ENCODE measurements around the gene STARD13.
"Not testable (repeated sequence)": the region's sequence is repeated elsewhere in the genome, so short reads cannot be mapped to it uniquely, and the experiment has no call there.

STARD13 gene

DNA sequence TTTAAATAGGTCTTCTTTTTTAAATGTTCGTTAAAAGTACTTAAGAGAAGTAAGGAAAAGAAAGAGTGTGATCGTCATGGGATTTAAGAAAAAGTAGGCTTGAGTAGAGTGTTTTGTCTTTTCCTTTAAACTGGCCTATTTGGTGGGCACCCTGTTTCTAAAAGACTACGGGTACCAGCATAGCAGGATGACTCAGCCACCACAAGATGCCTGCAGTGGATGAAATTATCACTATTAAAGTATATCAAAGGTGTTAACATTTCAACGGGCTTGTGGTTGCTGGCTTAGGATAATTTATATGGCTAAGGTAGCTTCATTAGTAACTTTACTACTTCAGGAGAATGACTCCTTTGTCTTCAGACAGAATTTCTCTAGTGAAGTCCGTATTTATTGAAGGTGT, 112.6 kb downstream of the STARD13 start:
- no peak for DNase-seq

DNA sequence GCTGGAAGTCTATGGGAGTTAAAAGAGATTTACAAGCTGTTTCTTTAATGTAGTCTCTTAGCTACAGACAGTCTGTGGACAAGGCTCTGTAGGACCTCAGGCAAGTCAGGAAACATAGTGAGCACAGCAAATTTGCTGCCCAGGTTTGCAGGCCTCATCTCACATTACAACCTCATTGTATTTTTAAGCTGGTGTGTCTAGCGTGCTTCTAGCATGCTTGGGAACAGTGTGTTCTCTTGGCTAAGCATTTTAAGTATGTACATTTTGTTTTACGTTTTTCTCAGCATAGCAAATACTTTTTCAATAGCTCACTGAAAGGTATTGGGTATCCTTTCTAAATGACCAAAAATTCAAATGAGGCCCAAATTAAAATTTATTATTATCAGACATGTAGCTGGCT, 113.2 kb downstream of the STARD13 start:
- DNase-seq, result no peak

DNA sequence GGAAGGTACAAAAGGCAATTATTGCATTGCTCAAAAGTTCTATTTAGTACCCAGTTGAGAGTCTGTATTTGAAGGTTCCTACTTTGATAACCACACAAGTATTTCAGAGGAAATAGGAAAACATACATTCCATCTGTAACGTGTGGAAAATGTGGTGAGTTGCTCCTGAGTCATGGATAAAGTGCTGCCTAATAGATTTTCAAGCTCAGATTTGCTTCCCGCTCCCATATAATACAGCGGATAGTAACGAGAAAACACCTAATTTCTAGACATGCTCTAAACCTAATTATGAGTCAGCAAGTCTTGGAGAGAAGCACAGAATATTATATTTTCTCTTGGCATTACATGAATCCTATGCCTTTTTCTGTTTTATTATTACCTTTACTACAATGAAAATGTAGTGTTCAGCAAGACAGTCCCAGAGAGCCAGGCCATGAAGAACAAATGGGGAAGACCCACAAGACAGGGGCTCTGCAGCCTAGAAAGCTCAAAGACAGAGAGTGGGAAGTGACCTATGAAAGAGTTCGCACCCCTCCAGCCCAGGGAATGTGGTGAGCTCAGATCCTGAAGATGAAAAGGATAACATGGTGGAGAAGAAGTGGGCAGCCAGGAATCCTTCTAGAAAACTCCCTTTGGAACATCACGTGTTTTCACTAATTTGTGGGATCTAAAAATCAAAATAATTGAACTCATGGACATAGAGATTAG, 116.1 kb downstream of the STARD13 start:
- DNase-seq, result no peak

DNA sequence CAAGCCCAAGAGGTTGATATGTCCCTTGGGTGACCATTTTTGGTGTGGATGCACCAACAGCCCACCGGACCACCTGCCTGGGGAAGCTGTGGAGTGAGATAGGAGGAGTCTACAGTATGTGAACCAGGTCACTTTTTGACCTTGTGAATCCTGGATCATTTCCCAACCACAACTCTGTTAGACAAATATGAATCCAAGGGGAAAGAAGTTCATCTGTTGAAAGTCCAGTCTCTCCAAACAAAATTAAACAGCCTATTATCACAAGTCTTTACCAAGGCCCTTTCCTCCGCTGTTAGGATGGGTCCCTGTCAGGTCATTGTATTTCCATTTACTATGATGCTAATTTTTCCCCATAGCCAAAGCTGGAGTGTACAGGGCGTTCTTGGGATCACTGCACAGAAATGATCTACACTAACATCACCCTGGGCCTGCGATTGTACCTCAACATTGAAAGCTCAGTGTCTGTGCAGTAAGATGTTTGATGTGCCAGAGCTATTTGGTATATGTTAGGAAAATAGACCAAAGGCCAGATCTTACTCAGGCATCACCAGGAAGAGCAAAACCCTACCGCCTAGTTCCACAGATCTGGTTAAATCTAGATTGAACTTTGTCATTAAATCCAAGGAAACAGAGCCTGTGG, 117.1 kb downstream of the STARD13 start:
- no peak for DNase-seq

DNA sequence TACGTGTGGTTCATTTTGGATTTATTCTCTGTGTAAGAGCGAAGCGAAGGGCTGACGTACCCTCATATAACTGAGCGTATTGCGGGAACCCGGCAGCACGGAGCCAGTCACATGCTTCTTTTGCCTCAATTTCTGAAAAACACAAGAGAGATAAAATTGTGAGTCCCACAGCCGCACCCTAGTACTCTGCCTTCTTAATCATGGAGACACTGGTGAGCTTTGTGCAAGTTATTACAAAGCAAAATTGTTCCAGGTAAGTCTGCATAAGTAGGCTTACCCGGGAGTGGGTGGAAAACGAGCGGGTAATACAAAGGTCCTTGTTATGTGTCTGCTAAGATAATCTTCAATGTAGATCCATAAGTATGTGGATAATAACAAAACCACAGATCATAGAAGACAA, 118.1 kb downstream of the STARD13 start:
- no peak for DNase-seq

DNA sequence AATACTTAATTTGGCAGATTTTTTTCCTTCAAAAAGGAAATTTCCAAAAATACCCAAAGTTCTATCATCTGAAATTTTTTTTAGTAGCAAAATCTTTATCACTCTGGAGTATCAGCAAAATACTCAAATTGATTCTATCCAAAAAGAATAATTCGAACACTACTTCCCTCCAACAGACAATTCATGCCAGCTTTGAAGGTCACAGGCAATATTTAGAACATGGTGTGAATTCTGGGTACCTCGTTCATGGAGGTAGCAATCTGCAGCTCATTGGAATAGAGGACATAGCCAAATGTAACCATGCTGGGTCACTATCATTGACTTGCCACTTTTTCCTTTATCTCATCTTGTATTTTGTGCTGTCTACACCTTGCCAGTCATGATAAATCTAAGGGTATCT, 119.8 kb downstream of the STARD13 start:
- no peak for DNase-seq

DNA sequence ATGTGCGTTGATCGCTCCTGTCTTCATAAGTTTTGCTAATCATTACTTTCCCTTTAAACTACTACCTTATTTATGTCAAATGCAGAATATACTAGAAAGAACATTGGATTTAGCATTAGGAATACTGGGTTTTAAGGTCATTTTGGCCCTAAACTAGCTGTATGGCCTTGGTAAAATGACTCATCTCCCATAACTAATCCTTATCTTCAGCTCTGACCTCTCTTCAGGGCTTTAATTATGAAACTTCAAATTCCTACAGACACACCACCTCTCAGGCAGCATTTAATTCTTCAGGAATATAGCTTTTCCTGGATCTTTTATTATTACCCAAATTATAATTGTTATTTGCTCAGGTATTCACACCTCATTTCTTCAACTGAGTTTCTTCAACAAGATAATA, 121.2 kb downstream of the STARD13 start:
- no peak for DNase-seq

DNA sequence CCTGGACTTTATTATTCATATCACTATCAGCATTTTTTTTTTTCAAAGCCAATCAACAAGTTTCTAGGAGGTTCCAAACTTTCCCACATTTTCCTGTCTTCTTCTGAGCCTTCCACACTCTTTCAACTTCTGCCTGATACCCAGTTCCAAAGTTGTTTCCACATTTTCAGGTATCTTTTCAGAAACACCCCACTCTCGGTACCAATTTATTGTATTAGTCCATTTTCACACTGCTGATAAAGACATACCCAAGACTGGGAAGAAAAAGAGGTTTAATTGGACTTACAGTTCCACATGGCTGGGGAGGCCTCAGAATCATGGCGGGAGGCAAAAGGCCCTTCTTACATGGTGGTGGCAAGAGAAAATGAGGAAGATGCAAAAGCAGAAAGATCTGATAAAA, 122.8 kb downstream of the STARD13 start:
- DNase-seq, result not testable (repeated sequence)

DNA sequence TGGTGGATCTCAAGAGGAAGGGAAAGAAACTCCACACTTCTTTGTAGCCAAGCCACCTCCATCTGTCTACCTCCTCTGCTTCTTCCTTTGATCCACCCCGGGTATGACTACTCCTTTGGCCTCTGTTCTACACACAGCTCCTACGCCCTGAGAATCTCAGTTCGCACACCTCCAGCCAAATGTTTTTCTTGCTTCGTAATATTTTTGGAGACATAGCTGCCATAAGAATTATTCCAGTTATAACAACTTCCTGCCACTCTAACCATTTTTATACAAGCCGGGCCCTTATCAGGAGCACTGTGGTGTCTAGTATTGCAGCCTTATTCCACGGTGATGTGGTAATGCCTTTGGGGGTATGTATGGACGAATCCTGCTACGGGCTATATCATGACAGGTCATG, 126.7 kb downstream of the STARD13 start:
- DNase-seq, result no peak

DNA sequence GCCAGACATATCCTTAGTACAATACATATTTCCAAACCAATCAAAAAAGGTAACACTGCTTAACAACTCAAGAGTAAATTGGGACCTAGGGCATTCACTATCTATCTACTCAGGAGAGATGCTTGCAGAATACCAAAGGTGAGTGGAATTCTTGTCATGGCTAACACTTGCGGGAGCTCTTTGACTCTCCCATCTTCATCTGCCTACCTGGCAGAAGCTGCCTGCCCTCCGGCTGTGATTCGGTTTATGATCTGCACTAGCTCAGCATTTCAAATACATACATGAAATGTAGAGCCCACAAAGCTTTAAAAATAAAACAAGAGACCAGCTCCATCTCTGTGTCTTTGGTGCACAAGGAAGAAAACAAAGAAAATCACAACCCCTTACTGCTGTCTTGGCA, 127.3 kb downstream of the STARD13 start:
- no peak for DNase-seq

DNA sequence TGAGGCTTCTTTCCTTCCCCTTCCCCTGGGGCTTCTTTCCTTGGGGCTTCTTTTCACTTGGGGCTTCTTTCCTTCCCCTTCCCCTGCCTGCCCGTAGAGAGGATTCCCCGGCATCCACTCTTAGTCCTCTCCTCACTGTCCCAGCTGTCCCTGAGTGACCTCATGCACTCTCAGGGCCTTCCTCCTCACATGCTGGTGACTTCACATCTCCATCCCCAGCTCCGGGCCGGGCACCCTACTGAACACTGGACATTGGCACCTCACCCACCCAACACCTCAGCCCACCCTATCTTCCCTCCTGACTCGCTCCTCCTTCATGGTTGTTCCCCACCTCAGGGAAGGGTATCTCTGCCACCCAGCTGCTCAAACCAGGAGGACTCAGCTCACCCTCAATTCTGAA, 130.6 kb downstream of the STARD13 start:
- DNase-seq, result no peak

DNA sequence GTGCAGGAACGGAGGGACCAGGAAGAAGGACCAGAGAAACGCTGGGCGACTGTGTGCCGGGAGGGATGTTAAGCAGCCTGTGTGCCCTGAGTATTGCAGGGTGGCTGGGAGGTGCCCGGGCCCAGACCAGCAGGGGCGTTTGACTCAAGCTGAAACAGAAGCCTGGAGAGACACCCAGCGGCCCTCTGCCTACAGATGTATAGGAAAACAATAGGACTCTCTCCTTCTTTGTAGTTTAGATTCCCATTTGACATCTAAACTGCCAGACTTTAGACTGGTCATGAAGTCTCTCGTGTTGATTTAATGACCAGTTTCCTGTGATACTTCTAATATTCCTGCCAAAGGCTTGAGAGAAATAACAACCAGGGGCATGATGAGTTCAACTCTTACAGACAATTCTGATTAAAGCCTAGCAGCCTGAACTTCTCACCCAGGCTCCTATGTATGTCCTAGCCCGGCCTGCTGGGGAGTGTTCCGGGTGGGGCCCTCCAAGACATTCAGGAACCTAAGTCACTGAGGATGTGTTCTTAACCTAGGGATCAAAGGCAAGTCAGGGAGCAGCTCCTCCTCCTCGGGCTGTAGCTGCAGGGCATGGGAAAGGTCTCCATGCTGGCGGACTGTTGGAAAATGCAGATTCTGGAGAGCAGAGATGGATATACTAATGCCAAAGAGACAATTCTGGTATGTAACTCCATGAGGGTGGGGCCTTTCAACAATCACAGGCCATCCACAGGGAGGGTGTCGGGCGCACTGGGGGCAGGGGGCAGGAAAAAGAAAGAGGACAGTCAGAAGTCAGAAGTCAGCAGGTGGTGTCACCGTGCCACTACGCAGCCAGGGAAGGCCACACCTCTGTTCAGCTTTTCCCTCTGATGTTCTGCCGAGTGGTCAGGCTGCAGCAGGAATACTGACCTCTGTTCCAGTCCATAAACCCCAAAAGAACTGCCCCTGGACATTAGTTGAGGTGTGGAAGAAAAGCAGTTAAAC, 131.8 kb downstream of the STARD13 start:
- no peak for DNase-seq

DNA sequence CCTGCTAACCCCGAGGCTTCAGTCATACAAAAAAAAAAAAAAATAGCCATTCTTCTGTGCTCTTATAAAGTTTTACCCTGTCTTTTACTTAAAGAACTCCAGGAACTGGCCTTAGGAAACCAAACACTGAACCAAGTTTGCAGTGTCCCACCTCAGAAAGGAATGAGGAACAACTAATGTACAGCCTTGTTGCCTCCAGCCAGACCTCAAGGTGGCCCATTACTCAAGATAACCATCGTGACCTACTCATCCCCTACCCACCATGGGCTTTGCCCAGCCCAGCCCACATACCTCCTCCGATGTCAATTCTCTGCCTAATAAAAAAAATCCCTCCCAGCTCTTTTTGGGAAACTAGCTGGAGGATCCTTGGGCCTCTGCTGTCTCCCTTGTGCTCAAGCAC, 133.2 kb downstream of the STARD13 start:
- DNase-seq, result no peak

DNA sequence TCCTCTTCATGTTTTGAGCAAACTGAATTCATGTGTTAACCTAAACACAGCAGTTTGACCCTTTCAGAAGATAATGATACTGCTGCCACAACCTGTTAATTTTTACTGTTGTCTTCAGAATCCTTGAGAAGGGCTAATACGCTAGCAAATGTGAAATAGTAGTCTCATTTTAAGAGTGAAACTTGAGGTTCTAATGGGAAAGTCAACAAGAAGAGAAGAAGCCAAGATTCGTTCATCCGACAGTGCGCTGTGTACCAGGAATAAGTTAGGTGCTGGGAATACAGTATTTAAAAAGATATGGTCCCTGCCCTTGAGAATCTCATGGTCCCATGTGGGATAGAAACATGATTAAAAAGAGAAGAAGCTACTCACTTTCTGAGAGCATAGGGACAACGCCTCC, 134.9 kb downstream of the STARD13 start:
- DNase-seq, result no peak

DNA sequence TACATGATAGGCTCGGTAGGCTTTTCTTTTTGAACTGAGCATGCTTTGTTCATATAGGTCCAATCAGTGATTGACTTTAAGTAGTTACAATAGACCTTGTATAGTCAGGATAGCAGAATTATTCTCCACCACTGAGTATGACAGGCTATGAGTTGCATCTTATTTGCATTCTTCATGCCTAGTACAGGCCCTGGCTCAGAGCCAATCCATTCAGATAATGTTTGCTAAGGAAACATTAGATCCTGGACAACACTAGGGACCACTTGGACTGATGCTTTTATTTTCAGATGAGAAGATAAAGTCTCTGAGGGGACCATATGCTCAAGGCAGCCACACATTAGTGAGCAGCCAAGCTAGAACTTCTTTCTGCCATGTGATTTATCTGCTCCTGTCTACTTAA, 135.4 kb downstream of the STARD13 start:
- DNase-seq, result no peak

DNA sequence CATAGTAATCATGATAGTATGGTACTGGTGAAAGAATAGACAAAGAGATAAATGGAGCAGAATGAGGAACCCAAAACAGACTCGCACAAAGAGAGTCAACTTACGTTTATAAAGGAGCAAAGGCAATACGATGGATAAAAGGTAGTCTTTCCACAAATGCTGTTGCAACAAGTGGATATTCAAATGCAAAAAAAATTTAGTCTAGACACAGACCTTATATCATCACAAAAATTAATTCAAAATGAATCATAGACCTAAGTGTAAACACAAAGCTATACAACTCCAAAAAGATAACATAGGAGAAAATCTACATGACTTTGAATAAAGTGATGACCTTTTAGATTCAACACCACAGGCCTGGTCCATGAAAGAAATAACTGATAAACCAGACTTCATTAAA, 137.7 kb downstream of the STARD13 start:
- no peak for DNase-seq

DNA sequence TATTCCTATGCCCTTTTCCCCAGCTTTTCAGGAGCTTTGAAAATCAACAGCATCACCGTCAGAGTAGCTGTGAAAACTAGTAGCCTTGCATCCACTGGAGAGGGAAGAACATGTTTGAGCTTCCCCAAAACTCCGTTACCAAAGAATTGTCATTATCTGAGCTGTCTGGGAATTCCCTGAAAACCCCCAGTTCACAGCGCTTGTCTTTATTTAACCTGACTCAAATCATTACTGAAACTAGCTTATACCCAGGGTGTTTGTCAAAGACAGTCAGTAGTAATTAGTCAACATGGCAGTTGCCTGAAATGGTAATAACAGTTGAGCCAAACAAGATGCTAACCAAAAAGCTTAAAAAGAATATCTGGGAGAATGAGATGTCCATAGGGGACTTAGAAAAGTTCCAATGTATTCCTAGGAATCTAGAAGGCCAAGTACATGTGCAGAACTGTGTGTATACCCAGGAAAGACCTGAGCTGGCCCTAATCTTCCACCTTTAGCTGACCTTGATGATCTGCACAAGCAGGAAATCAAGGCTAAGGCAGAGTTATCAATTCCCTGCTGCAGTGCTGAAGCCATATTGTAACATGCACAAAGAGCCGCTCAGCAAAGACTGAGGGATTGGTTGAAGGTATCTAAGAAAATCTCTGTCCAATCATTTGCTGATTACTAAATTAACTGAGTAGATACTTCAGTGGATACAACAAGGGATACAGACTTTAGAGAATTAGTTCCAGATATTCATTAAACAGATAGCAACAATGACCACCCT, 138.5 kb downstream of the STARD13 start:
- DNase-seq, result no peak

DNA sequence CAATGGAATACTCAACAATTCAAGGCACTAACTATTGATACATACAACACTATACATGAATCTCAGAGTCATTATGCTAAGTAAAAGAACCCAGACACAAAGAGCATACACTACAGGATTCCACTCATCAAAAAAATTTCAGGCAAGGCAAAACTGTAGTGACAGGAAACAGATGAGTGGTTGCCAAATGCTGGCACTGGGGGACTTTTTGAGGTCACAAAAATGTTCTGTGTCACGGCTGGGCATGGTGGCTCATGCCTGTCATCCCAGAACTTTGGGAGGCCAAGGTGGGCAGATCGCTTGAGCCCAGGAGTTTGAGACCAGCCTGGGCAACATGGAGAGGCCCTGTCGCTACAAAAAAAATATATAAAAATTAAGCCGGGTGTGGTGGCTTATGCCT, 139.9 kb downstream of the STARD13 start:
- no peak for DNase-seq

DNA sequence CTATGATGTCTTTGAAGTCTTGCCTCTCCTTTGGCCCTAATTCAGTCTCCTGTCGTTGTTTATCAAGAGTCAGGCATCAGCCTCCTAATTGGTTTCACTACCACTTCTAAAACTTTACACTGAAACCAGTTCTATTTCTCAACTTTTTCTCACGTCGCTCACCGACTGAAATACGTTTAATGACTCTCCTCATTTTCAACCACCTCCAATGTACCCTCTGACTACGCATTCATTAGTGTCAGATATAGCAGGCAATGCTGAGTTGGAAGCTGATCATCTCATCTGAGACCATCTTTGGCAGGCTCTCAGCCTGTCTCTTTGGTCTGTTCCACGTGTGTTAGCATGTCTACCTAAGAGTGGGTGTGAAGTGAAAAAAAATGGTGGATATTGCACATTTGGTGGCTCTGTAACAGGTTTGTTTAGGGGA, 141.2 kb downstream of the STARD13 start:
- no peak for DNase-seq

DNA sequence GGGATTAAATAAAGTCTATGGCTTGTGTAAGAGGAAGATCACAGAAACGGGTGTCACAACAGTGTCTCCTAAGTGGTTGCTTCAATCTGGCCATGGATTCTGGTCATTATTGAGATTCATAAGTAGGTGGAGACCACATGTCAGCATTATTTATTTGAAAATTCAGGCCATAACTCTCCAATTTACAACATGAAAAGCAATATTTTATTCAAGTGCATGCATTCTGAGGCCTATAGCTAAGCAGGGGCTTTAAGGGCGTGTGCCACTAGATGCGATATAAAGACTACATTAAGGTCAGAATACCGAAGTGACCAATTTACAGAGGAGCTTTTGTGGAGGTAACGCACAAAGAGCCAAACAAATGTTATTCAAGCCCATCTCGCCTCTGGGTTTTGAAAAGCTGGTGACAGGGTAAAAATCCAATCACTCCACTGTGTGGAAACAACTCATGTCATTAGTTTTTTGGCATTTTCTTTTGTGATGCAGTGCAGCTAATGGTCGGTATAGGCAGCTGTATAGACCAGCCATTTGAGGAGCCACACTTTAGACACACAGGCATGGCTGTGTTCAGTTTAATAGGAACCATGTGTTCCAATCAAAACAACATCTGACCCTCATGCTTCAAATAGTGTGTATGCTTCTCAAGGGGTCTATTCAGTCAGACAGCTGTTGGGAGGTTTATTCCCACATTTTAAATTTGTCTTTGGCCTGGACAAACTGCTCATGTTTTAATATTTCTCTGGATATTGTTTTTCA, 145.6 kb downstream of the STARD13 start:
- no peak for DNase-seq

DNA sequence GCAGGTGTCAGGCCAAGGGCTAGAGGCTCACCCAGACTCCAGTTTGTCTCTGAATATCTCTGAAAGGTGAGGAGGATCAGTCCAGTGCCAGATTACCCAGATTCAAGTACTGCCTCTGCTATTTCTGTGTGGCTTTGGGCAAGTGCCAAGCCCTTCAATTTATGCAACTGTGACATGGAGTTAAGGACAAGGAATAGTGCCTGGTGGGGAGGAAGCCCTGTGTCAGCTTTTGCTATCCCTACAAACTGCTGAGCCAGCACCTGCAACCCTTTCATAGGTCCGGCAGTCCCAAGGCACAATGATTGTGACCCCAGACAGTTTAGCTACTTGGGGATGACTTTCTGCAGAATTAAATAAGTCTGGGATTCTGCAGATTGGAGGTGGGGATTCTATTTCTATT, 146.4 kb downstream of the STARD13 start:
- no peak for DNase-seq

DNA sequence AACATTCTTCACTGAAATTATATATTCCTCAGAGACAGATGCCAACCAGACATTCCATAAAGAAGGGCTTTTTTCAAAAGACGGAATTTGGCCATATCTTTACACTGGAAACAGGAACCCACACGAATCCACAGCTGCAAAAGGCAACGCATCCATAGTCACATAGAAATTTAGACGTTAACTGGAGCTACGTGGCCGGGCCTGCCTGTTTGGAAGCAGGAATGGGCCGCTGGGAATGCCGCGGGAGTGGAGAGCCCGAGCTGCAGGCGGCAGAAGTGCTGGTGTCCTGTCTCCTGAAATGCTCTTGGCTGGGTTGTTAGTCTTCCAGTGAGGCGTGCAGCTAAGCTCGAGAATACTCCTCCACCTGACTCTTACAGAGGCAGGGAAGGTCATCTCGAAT, 147.1 kb downstream of the STARD13 start:
- no peak for DNase-seq

Measured in CD4-positive, alpha-beta T cell treated with Interleukin-17A for 1 hour (primary cell).